T-helper 2 cell (primary cell): ENCODE data around the gene MITF.
"Not testable (repeated sequence)": the region's sequence is repeated elsewhere in the genome, so short reads cannot be mapped to it uniquely, and the experiment has no call there.

Source experiments
- DNase-seq, 5 experiments: peaks; one replicate each; pipeline versions ENCODE4 v3.0.0 to v3.0.0-alpha.2; 2012 to 2022

Gene MITF

DNA sequence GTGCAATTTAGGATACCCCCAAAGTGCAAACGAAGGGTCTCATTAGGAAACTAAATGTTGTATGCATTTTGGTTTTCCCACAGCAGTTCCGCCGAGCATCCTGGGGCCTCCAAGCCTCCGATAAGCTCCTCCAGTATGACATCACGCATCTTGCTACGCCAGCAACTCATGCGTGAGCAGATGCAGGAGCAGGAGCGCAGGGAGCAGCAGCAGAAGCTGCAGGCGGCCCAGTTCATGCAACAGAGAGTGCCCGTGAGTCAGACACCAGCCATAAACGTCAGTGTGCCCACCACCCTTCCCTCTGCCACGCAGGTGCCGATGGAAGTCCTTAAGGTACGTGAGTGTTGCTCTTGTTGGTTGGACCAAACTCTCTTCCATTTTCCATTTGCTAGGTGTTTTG is 139.8 kb downstream of the MITF start:
- no peak for DNase-seq

DNA sequence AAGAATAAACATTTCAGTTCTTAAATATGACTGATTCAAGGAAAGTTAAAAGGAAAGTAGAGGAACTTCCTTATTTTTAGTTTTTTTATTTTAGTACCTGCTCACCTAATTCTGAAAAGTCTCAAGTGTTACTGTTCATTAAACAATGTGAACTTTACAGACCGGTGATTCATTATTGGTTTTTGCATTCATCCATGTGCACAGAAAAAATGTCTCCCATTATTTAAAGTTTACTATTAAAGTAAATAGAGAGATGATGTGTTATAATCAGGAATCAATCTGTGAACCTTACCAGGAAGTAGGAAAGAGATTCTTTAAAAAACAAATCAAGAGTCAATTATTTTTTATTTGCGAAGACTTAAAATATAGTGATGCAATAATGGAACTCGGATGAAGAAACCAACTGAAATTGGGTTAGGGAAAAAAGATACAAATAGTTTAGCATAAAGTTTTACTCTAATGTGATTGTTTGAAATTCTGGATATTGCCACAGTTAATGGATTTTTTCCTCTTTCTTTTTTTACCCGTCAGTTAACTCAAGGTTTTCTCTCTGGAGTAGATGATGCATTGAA is 140.9 kb downstream of the MITF start:
- DNase-seq = no peak

DNA sequence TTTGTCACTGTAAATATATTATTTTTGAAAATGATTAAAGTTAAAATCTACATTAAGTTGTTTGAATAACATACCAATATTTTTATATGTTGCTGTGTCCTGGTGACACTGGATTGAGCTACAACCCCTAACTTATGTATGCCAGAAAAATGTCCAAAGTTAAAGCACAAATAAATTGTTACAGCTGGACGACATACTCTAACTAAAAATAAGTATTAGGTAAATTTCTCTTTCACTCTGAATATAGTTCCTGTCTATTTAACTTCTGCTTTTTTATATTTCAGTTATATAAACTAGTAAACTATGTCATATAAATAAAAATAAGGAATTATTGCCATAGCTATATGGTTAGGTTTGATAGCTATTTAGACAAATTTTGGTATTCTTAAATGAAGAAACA is 141.8 kb downstream of the MITF start:
- no peak for DNase-seq

DNA sequence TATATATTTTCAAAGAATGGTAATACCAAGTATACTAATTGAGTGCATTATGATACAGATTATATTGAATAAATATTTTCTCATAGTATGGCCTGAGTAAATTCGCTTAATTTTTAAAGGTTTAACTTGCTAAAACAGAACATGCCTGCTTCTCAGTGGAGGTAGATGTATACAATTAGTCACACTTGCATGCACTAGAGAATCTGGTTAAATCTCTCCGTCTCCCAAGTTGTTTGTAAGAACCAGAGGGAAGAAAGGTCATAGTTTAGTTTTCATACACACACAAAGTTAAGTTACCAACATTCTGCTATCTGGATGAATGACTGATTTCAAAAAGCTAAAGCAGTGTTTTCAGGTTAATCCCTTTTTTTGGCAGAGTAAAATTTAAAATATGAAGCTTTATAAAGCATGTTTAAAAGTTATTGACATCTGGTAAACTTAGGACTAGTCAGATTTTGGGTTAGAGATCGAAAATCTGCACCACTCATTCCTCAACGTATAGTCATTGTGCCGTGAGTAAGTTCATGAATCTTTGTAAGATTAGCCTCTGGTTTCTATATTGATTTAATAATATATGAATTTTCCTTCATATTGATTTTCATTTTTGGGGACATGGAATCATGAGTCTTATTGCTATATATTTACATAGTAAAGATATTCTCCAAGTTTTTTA is 142.6 kb downstream of the MITF start:
- DNase-seq = no peak

DNA sequence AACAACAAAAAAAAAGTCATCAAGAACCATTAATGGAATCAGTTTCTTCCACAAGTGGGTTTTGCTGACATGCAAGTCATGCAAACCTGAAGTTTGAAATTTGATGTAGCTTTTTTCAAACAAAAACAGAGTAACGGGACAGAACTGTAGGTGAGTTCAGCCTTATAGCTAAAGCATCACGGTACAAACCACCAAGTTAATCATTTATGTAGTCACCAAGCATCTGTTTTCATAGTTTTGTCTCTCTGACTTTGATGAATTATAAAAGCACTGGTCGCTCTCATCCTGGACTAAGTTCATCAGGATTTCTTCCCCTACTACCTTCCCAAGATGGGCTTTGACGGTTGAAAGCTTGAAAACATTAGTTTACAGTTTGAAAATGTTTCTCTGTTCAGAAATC is 143.3 kb downstream of the MITF start:
- DNase-seq = no peak

DNA sequence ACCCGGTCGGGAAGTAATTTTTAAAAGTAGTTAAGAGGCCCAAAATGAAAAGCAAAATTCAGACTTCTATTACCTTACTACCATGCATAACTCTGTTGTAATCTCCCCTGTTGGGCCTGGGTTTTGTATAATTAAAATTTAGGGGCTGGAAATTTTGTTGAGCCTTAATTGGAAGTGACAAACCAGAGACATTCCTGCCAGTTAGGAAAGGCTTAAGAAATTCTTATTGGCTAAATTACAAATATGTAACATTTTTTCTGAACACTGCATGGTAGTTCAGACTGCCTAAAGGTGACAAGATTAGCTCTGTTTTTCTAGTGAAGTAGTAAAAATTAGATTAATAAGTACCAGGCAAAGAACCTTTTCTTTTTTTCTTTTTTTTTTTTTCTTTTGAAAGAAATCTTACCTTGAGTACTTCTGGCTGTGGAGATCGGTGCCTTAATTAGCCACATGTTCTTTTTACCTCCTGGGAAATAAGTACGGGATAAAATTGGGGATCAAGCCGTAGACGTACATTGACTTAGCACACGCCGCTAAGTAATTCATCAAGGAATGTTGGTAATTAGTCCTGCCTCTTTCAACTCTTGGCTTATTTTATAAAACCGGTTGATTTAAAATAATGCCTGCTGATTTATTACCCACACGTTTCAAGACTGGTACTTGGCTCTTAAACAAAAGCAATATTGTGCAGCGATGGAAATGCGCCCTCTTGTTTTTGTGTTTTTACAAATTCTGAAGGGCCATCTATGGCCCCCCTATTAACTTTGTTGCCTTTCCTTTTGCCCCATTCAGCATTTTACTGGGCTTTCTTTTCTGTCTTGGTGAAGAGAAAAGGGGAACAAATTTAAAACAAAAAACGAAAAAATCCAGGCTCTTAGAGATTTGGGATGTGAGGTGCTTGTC is 149.0 kb downstream of the MITF start:
- DNase-seq = no peak

DNA sequence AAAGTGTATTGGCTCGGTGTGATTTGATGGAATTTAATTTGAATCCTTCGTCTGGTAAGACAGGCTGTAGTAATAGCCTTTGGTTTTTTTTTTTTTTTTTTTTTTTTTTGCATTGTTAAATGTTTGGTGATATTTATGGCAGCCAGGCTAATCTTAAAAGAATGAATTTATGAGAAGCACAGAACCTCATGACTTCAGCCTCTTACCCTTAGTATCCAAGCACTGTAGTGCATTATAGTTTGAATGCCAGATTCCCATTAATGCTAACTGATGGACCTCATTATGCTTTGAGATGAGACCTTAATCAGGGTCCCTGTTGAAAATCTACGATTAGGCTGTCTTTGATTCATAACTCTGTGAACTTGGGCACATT is 149.7 kb downstream of the MITF start:
- DNase-seq = no peak

DNA sequence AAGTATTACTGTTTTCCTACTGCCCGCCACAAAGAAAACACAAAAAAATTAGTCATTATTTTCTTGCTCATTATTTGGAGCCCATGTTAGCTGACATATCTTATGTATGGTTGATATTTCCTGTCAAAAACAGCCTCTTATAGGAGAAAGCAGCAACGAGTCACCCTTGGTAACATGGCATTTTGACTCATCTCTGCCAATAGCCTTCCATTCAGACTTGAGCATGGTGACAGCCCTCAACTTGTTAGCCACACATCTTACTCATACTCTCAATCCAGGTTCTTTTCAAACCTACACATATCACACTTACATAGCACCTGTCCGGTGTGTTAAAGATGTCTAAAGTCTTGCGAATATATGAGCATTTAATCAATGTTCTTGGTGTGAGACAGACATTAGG is 150.8 kb downstream of the MITF start:
- DNase-seq = no peak

DNA sequence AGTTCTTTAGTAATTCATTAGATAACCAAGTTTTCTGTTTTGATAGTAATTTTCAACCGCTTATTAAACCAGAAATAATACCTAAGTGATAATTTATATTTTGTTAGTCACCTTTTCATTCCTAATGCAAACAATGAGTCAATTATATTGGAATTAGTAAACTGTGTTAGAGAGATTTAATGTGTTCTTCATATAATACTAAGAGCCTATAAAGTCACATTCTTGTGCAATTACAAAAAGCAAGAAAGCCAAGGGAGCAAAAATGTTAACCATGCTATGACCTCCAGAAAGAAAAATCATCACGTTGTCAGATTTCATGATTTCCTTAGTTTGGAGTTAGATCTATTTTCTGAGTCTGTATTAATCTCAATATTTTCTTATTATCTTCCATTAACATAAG is 151.4 kb downstream of the MITF start:
- no peak for DNase-seq

DNA sequence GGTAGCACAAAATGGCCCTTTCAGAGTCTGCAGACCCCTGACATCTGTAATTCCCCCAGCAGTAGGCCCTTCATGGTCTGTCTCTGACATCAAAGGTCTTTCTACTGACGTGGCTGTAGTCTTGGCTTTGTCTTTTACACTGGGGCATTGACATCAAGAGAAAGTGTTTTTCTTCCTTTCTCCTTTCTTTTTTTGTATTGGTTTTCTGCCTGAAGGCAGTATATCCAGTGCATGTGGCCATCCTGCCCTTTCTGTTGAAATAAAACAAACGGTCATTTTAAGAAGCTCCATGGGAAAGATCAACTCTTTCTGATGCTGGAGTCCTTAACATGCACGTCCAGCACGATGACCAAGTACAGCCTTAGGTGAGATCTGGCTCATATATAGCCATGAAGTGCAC is 153.4 kb downstream of the MITF start:
- DNase-seq = no peak

DNA sequence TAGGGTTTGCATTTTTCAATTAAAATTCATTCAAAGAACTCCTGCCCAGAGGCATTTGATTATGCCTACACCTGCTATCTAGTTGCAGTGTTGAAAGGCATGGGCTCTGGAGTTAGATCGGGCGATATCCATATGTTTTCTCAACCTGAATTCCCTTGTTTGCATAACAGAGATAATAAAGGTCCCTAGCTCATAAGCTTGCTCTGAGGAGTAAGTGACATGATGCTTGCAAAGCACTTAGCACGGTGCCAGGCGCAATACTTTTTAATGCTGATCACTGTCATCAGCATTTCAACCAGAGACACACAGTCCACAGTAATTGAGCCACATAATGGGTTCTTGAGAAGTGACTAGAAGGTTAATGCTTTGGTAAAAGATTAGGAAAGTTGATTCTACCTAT is 154.0 kb downstream of the MITF start:
- no peak for DNase-seq

DNA sequence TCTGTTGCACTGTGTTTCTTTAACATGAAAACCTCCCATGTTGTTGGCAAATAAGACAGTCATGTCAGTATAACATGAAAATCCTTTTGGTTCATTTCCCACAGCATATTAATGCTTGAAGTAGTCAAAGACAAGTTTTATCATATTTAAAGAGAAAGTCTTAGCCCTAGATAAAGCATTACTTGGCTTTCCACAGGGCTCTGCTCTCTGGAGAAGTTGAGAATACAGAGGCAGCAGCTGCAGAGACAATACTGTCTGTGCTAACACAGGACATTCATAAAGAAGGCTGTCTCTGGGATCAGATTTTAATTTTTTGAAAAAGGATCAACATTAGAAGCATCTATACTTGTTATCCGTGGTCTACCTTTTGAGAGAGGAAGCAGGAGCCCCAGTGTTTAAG is 156.8 kb downstream of the MITF start:
- DNase-seq = no peak

DNA sequence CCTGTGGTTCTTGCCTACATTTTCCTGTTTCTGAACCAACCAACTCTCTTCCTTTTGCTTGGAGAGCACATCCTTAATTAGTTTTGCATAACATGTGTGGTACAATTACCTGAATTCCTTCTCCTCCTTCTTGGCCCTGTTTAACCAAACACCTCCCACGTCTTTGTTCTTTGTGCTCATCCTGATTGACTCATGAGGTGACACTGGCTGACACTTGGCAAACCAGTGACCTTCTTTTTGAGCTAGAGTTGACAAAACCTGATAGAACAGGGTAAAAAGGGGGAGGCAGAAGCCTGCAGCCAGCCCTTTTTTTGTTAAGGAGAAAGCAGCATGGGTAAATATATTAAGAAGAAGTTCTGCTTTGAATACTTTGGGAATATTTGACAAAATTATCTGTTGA is 161.1 kb downstream of the MITF start:
- DNase-seq = no peak

DNA sequence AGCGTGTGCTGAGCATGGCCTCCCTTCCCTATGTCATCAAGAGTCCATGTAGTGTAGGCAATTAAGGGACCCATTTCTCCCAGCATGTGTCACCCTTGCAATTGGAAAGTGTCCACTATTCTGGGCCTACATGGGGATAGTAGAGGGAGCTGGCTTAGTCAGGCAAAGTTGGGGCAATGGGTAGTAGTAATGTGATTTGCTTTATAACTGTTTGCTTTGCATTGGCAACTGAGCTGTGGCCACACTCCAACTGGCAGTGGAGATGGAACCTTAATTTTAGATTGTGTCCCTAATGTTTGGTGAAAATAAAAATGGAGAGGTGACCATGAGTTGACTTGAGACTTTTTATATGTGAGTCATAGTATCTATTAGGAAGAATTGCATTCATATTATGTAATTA is 162.5 kb downstream of the MITF start:
- DNase-seq = no peak

DNA sequence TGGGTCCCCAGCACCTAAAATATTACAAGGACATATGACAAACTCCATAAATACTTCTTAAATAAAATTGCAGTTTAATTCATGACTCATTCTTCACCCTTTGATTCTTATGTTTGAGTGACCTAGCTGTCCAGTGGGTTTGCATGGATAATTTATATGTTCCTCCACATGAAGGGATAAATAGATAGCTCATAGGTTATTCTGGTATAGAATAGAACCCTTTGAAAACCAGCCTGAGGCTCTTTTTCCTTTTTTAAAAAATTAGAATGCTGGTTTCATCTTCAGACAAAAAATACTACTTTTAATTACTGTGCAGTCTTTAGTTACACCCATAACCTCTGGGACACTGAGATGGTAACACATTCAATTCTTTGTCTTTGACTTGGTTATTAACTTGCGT is 163.1 kb downstream of the MITF start:
- no peak for DNase-seq

DNA sequence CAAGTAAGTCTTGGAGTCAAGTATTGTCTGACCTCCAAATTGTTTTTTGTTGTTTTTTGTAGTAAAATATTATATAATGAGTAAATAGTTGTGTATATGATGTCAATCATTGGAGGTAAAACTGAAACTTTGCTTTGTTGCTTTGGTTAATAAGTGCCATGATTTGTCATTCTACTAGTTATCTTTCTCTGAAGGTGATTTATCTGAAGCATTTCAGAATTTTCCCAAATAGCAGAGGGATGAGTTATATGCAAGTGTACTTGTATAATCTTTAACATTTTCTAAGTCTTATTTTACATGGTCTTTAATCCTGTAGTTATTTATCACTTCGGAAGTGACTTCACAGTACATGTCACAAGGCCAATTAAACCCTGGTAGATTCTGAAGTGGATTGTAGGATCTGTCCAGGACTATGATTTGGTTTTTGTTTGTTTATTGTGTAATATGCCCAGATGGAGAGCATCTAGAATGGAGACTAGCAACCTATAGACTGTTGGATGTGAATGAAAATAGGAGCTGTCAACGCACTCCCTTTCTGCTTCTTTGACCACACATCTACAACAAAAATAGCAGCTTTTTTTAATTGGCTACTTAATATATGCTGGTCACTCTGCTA is 167.2 kb downstream of the MITF start:
- DNase-seq = no peak

DNA sequence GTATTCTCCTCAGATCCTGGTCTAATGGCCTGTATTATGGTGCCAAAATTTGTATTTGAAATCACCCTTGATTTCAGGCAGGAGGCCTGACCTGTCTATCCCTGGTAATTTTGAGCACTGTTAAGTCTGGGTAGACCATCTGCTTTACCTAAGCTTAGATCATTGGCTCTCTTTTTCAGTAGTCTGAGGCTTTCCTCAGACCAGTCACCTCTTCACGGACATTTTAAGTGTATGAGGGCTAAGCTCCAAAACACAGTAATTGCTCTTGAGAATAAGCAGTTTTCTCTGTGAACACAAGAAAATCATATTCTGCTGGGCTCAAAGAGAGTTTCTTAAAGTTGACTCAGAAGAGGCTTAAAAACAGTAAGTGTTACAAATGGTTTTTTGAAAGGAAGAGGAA is 168.3 kb downstream of the MITF start:
- no peak for DNase-seq

DNA sequence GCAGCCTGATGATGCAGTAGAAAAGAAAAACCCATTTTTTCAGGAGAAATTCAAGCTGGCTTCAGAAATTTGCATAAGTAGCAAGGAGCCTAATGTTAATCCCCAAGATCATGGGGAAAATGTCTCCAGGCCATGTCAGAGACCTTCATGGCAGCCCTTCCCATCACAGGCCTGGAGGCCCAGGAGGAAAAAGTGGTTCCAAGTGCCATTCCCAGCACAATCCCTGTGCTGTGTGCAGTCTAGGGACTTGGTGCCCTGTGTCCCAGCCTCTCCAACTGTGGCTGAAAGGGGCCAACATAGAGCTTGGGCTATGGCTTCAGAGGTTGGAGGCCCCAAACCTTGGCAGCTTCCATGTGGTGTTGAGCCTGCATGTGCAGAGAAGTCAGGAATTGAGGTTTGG is 170.6 kb downstream of the MITF start:
- not testable (repeated sequence) for DNase-seq

DNA sequence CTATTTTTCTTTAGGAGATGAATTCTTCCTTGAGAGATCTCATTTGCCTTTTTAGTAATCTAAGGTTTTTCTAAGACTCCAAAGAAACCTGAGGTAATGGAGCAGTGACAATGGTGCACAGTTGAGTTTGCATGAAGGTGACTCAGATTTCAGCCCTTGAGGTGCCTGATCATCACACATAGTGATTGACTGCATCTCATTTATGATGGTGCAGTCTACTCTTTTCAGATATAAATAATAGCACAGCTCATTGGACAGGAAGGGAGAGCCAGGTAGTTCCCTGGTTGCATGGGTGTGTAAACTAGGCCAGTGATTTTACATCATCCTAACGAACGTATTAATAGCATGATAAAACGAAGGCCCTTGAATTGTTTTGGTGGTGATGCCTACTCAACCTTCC is 174.2 kb downstream of the MITF start:
- no peak for DNase-seq

DNA sequence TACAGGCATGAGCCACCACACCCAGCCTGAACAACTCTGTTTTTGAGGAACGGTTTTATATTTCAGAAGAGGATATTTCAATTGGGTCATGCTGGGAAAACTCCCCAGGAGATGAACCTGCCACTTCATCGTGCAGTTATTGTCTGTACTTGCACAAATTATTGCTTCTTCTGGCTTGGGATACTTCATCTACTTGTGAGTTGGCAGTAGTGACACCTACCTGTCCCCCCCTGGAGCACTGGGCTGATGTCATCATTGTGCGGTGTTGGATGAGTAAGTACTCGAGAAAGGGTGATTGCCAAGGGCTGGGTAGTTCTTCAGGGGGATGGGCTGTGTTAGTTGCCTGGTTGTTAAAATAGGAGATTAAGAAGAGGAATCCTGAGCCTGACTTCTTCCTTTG is 175.1 kb downstream of the MITF start:
- no peak for DNase-seq

DNA sequence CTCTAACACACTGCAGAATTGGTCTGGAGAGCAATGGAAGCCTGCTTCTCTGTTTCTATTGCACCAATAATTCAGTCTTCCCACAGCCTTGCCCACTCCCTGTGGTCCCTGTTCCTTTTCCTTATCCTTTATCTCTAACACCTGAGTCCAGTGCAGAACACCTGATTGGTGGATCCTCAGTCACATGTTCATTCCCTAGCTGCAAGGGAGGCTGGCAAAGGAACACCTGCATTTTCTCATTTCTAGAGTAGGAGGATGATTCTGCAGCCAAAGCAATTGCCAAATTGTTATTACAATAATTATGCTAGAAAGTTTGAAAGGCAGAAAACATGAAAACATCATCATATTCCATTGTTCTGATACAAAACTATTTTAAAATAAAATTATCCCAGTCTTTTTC is 176.5 kb downstream of the MITF start:
- no peak for DNase-seq

DNA sequence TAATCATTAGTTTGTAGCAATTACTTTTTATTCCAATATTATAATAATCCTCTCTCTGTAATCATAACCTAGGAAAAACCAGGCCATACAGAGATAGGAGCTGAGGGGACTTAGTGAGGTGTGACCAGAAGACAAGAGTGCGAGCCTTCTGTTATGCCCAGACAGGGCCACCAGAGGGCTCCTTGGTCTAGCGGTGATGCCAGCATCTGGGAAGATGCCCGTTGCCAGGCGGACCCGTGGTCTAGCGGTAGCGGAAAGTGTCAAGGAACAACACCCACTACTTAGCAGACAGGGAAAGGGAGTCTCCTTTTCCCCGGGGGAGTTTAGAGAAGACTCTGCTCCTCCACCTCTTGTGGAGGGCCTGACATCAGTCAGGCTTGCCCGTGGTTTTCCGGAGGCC is 180.7 kb downstream of the MITF start:
- not testable (repeated sequence) for DNase-seq

DNA sequence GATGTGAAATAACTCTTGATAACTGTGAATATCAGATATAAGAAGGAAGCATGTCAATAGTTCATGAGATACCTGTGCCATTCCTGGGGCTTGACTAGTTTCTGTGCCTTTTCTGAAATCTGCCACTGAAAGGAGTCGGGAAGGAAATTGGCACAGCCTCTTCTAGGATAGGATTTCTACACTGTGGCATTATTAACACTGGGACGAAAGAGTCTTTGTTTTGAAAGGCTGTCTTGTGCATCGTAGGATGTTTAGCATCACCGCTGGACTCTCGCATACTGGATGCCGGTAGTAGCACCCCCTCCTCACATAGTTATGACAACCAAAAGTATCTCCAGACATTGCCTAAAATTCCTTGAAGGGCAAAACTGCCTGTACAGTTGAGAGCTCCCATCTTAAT is 182.4 kb downstream of the MITF start:
- no peak for DNase-seq

DNA sequence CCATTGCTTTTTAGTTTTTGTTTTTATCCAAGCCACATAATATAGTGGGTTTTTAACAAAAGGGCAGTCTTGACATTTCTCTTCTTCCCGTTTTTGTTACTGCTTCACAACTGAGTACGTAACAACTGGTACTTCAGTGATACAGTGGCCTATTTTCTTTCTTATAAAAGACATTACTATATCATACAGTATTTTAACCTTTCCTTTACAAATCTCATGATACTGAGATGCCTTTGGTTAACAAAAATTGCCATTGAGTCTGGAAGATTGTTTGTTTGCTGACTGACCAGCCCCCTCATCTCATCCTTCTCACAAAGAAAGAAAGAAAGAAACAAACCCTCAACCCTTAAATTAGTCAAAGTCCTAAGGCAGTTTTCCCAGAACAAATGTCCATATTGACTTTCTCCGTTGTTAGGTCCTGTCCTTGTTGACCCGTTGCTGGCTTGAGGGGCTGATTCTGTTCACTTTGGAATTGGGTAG is 183.3 kb downstream of the MITF start:
- no peak for DNase-seq
